HG03520 (cell line): ENCODE measurements around the gene UNC5A.

Source experiments
- ATAC-seq: cut with Tn5 transposase; IDR thresholded peaks from one replicate; pipeline ENCODE4 v1.9.1; 2021; ENCODE audit warnings: mild to moderate bottlenecking, moderate library complexity; ENCODE audit not compliant: unreplicated experiment

UNC5A gene

GRCh38 chr5:176799488-176799887, 10.9 kb upstream of the UNC5A start:
- ATAC-seq, result no peak

DNA sequence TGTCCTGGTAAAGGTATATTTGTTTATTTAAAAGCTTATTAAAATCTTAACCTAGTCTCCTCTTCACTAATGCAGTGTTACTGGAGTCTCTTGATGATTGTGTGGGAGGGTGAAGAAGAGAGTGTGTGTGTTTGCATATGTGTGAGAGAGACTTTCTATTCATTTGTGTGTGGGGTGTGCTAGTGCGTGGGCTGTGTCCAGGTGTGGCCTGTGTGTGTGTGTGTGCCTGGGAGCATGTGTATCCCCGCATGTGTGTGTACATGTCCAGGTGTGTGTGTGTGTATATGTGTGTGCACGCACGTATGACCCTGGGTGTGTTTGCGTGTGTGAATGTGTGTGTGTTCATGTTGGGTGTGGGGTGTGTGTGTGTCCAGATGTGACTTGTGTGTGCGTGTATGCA, 10.3 kb upstream of the UNC5A start:
- ATAC-seq, result no peak

GRCh38 chr5:176802116-176802784, 8.1 kb upstream of the UNC5A start:
- ATAC-seq, result no peak

DNA sequence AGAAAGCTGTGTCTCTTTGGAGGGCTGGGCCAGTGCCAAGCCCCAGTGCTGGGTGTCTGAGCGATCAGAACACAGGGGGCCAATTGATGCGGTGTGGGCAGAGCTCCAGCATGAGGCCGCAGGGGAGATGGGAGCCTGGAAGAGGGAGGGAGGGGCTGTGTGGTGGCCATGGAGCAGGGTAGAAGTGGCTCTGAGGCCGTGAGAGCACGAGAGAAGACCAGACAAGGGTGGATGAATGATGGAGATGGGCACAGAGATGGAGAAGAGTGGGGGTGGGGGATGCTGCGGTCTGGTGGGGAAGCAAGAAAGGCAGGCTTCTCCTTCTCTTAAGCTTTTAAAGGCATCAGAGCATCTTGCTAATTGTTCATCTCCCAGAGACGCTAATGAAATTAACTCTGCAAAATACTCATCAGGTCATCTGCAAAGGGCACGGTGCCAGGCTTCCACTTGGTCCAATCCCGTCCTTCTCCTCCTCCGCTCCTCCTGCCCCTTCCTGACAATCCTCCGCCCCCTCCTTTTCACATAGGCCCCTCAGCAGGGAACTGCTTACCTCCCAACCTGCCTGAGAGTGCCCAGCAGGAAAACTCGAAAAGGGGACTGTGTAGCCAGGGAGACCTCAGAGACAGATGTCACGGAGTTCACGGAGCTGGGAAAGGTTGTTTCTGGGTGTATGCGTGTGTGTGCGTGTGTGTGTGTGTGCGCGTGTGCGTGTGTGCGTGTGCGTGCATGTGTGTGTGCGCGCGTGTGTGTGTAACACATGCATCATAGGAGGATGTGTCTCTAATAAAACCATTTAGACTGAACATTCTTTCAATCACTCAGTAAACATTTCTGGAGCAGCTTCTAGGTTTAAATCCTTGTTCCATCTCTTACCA, 7.1 kb upstream of the UNC5A start:
- no peak for ATAC-seq

GRCh38 chr5:176803943-176804498, 6.3 kb upstream of the UNC5A start:
- no peak for ATAC-seq

DNA sequence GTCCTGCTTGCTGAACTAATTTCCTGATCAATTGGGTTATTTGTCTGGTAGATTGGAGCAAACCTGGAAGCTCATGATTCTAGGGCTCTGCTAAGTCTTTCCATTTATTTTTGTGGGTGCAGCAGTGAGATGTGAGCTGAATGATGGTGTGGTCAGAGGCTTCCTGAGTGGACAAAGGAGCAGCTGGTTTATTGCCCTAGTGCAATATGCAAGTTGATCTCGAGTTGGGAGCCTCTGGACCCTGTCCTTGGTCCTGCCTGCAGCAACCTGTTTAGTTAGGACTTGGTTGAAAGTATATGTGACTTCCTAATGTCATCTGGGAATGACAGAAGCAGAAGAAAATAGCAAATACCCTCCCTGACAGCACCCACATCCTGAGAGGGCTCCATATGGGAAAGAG, 4.2 kb upstream of the UNC5A start:
- ATAC-seq, result no peak

GRCh38 chr5:176809544-176810080, 747 bp upstream of the UNC5A start:
- no peak for ATAC-seq

DNA sequence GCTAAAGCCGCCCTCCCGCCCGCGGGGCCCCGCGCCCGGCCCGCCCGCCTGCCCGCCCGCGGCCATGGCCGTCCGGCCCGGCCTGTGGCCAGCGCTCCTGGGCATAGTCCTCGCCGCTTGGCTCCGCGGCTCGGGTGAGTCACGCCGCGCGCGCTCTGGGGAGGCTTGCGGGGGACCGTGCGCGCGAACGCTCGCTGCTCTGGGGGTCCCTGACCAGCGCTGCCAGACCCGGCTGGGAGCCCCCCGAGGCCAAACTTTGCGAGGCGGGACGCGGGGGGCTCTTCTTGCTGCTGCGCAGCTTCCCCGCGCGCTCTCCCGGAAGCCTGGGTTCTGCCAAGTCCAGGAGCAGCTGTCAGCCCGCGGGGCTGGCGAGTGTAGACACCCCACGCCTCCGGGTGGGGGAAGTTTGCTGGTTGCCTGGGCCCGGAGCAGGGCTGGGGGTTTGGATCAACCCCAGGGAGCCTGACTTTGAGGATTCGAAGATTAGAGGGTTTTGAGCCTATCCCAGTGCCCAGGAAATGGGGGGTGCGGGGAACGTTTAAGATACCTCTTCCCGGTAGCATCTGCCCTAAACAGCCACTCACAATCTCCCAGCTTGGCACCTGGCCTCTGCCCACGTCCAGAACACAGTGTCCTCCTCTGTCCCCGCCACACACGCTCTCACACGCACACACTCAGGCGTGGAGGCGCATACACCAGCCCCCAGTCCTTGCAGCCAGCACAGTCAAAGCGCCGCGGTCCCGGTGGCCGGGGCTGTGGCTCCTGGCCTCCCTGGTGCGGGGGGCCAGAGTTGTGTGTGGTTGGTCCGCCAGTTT, 535 bp downstream of the UNC5A start:
- no peak for ATAC-seq

DNA sequence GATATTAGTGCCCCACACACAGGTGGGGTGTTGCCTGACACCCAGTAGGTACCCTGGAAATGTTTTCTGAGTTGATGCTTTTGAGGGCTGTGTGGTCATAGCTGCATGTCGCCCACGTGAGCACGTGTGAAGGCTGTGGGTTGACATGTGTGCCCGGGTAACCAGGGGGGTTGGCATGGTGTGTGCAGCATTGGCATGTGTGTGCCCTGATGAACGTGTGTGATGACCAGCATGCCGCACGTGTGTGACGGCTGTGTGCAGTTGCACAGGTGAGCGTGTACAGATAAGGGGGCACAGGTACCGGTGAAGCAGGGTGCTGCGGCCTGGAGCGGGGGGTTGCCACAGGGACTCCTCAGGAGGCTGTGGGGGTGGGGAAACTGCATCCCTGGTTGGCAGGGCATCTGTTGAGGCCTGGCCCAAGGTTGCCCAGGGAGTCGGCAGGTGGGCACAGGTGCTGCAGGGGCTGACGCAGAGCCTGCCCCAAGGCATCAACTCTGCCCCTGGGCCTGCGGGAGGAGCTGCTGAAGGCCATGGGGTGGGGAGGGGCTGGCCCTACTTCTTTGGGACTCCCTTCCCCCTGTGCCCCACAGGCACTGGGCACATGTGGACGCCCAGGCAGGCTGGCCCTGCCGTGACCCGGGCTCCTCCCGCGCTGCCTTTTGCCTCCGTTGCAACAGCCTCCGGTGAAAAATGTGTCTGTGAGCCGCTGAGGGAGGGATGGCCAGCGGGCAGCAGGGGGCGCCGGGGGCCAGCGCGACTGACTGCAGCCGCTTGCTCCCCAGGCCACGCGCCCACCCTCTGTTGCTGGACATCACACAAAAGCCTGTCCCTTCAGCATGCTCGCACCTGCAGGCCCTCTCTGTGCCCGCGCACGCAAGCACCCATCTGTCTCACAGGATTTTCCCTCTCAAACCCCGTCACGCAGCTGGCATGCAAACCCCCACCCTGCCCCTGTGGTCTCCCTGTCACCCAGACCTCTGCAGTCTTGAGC, 2.2 kb downstream of the UNC5A start:
- no peak for ATAC-seq

- no peak for ATAC-seq
Measured at GRCh38 chr5:176813587-176814312, 3.4 kb downstream of the UNC5A start.

- no peak for ATAC-seq
Measured at GRCh38 chr5:176814313-176814685, 3.9 kb downstream of the UNC5A start.

DNA sequence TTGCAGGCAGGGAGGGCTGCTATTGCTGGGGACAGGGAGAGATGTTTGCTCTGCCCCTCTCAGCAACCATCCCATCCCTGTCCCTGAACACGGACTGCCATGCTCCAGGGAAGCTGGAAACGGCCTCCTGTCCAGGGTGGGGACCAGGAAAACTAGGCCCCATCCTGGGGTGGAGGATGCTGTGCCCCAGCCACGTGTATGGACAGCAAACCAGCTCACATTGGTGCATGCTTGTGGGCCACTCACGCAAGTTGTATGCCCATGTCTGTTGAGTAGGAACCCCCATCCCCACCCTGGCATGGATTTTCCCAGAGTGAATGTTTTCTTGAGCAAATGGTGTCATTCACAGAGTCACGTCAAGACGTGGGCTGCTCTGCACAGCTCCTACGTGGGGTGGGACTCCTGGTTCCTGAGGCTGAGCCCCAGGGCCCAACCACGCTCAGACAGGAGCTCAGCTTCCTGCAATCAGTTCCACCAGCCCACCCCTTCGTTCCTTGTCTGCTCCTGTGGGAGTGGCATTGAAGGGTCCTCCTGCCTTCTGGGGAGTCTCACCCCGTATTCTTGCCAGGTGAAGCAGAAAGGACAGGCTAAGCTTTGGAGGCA, 4.6 kb downstream of the UNC5A start:
- ATAC-seq, result no peak

GRCh38 chr5:176816043-176816745, 5.8 kb downstream of the UNC5A start:
- ATAC-seq, result no peak

DNA sequence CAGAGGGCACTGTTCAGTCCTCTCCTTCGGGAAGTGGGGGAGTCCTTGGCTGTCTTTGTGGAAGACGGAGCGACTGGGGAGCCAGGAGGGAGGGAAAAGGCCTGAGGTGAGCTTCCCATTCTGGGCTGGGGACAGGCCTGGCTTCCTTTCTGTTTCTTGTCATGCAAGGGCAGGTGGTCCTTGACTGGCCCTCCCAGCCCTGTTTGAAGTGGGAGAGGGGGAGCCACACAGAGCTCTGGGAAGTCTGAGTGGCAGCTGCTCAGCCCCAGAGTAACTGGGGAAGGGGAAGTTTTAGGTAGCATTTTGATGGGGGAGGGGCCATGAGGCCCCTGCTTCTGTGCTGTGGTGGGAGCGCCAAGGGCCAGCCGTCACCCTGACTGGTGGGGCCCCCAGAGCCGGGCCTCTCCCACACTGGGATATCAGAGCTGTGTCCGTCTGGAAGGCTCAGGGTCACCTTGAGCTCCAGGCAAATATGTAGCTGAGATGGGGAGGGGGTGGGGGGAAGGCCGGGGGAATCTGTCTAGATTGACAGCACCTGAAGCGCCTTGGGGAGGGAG, 6.5 kb downstream of the UNC5A start:
- ATAC-seq, result no peak

- no peak for ATAC-seq
Measured at GRCh38 chr5:176817369-176817840, 7.0 kb downstream of the UNC5A start.

DNA sequence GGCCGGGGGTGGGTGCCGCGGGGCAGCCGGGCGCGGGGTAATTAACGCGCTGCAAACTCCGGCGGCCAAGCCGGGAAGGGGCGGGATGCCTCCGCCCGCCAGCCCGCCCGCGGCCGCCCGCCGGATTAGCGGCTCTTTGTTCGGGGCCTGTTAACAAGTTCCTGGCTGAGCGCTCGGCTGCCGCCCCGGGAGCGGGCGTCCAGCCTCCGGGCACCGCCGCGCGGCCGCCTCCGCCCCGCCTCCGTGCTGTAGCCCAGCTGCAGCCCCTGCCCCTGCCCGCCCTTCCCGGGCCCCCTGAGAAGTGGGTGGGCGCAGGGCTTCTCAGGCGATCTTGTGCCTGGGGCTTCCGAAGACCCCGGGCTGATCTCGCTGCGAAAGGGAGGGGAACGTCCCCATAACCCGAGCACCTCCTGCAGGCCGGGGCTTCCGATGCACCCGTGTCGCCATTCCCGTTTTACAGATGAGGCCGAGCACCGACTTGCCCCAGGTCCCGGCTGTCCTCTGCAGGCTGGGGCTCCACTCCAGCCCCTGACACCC, 7.5 kb downstream of the UNC5A start:
- no peak for ATAC-seq

DNA sequence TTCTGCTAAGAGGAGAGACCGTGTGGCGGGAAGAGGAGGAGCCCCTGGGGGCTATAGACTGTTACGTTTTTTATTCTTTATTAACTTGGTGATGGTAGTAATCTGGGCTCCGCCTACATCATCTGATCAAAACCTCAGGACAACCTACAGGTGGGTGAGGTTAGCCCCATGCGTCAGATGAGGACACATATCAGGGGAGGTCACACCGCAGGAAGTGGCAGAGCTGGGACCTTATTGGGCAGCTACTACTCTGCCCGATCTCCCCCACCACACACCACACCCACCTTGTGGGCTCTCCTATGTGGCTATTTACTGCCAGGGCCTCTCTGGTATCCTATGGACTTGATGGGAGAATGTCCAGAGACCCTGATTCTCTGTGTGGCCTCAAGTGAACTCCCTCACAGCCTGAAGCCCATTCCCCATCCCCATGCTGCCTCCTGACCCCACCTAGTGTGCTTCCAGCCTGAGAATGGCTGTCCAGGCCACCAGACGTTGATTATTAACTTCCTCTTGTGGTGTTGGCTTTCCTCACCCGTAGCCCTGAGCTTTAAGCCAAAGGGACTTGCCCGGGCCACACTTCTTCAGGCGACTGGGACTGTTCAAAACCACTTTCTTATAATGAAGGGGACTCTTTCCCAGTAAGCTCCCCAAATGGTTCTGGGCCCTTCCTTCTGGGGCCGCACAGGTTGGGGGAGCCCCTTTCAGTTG, 8.2 kb downstream of the UNC5A start:
- no peak for ATAC-seq
